ENCODE measurements around the gene KRT76.
"Not testable (repeated sequence)": the region's sequence is repeated elsewhere in the genome, so short reads cannot be mapped to it uniquely, and the experiment has no call there.

KRT76 gene

DNA sequence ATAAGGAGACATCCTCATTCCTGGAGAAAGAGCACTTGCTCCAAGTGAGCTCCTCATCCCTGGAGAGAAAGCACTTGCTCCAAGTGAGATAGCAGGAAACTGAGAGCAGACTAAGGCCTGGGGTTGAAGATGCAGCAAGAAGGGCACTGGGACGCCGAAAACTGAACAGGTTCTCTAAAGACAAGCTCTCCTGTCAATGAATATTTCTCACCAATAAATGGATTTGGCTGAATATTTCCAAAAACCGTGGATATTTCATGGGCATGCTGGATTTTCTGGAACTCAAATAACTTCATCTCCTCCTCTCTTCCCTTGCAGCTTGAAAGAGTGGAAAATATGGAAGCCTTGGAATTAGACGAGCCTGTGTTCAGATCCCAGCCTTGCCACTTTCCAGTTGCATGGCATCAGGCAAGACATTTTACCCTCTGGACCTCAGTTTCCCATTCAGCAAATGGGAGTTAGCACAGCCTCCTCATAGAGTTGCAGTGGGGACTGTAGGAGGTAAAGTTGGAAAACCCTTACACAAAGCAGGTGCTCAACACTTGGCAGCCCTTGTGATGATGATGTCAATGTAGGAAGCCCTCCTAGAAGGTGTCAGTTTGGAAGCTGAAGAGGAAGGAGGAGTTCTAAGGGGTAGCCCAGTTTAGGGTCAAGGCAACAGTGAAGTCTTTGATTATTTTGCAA is 4.4 kb upstream of the KRT76 start:
- no peak for DNase-seq (ENCODE audit: low spot score)

DNA sequence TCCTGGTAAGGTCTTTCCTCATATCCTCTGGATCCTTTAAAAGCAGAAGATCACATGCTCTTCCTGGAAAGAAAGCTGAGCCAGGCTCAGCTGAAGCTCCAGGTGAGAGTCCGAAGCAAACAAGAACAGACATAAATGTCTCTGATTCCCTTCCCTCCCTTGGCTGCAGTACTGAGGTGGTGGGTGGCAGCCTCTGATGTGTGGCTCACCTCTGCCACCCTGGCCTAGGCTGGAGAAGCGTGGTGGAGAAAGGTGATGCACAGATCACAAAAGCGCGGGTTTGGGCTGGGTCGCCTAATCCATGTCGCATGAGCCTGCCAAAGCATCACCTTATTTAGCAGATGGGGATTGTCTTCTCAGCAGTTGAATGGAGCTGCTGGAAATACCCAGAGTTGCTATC is 2.8 kb upstream of the KRT76 start:
- DNase-seq (ENCODE audit: low spot score): no peak

DNA sequence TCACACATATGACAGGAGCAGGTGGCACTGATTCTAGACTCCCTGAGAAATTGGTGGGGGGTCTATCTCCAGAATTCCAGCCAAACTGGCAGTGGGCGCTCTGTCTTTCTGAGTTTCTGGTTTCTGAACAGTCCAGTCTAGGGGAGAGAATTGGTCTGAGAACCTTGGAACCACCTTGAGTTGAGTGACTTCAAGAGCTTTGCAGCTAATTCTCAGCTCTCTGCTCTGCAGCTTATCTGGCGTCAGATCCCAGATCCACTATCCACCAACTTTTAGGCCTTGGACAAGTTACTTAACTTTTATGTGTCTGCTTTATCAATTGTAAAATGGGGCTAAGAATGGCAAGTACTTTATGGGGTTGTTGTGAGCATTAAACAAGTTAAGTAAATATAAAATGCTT is 1.7 kb upstream of the KRT76 start:
- no peak for DNase-seq (ENCODE audit: low spot score)

DNA sequence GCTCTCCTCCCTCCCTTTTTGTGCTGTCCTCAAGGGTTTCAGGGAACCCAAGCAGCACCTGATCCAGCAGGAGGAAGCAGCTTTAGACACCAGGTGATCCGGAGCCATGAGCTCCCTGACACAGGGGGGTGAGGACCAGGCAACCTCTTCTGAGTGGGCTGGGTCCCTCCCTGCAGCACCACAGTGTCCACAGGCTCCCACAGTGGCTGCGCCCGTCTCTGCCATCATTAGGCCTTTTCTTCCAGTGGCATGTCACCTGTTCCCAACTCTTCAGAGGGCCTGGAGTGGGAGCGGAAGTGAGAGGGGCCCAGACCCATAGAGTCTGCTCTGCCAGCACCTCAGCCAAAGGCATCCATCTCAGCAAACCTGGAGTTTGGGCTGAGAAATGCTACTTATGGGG is 421 bp upstream of the KRT76 start:
- DNase-seq (ENCODE audit: low spot score): no peak

- DNase-seq (ENCODE audit: low spot score): no peak
Observed at GRCh38 chr12:52776435-52776834, 710 bp downstream of the KRT76 start.

DNA sequence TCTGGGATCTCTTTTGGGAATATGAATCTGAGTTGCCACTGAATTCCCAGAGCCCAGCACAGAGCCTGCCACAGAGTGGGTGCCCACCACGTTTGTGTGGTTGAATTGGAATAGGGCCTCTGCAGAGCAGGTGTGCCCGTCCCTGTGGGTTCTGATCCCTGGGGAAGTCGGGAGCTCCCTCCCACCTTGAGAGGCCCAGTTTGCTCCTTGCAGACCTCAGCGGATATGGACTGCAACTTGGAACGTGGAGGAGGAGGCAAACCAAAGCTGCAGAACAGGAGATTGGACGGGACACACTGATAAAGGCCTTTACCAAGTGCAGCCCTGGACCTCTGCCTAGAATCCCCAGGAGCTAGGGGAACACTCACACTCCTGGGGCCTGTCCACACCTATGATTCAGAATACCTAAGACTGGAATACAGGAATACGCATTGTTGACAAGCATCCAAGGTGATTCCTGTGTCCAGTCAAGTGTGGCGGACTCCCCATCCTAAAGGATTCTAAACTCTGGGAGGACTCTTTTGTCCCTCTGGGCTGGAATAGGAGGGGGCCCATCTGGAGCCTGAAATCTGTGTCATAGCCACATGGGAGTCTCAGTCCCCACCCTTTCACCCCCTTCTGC is 2.4 kb downstream of the KRT76 start:
- DNase-seq (ENCODE audit: low spot score): no peak

DNA sequence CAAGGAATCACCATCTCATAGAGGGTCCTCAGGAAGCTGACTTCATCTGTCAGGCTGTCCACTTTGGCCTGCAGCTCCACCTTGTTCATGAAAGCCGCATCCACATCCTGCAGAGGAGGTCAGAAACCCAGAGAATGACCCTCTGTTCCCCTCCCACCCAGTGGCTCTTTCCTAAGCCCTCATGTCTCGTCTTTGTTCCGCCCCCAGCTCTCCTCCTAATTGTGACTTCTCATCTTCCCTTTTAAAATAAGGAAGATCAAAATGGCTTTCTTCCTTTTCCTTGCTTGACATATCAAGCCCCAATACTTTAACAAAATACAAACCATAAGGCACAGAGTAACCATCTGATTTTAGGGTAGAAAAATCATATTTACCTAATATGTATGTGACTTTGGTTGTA is 4.4 kb downstream of the KRT76 start:
- DNase-seq (ENCODE audit: low spot score): no peak

GRCh38 chr12:52772188-52772587 is 5.0 kb downstream of the KRT76 start:
- no peak for DNase-seq (ENCODE audit: low spot score)

DNA sequence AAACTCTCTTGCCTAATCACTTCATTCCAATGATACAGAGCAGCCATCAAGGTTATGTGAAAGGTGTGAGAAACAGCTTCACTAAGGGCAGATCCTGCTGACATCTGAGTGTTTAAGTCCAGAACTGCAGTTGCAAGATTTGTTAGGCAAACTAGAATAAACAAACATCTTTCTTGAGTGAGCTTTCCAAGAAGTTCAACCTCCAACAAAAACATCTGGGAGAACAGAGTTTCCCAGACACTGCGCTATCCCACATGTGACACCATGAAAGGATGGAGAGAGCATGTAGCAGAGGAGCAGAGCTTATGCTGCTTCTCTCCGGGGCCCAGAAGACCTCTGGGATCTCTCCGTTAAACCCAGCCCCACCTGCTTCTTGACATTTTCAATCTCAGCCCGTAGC is 5.6 kb downstream of the KRT76 start:
- DNase-seq (ENCODE audit: low spot score): no peak

- DNase-seq (ENCODE audit: low spot score): no peak
Observed at GRCh38 chr12:52771088-52771487, 6.1 kb downstream of the KRT76 start.

DNA sequence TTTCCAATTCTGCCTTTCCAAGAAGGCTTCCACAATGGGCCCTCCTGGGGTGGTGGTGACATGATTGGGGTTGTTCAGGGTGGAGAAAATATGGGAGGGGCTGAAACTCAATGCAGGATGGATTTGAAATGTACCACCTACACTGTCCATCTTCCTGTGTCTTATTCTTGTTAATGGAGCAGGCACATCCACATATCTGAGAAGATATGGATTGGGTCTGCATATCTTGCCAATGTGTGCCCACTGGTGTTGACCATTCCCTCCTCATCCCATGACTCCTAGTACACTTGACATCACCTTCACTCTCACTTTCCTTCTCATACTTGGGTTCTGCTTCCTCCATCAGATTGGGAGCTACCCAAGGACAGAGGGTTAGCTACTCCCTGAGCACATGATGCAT is 7.2 kb downstream of the KRT76 start:
- no peak for DNase-seq (ENCODE audit: low spot score)

DNA sequence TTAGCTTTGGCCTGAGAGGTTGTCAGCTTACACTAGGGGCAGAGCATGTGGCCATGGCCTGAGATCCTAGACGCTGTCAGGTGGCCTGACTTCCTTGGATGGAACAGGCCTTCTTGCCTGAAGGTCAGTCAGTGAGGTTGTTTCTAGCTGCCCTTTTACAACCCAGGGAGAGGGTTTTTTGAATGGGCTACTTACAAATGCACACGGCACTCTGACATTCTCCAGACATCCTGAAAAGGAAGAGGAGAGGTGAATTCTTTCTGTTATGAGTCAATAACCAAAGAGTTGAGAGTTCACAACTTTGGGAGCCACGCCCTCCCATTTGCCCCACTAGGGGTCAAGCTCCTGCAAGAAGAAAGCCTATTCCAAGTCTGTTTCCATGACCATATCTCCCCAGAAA is 7.8 kb downstream of the KRT76 start:
- no peak for DNase-seq (ENCODE audit: low spot score)

GRCh38 chr12:52768479-52769200 is 8.5 kb downstream of the KRT76 start:
- DNase-seq (ENCODE audit: low spot score): no peak

GRCh38 chr12:52767427-52767826 is 9.7 kb downstream of the KRT76 start:
- DNase-seq (ENCODE audit: low spot score): no peak

- no peak for DNase-seq (ENCODE audit: low spot score)
Observed at GRCh38 chr12:52767020-52767379, 10.1 kb downstream of the KRT76 start.

GRCh38 chr12:52766351-52767019 is 10.7 kb downstream of the KRT76 start:
- DNase-seq (ENCODE audit: low spot score): no peak

GRCh38 chr12:52765702-52766101 is 11.4 kb downstream of the KRT76 start:
- DNase-seq (ENCODE audit: low spot score): no peak

GRCh38 chr12:52763991-52764390 is 13.2 kb downstream of the KRT76 start:
- no peak for DNase-seq (ENCODE audit: low spot score)

DNA sequence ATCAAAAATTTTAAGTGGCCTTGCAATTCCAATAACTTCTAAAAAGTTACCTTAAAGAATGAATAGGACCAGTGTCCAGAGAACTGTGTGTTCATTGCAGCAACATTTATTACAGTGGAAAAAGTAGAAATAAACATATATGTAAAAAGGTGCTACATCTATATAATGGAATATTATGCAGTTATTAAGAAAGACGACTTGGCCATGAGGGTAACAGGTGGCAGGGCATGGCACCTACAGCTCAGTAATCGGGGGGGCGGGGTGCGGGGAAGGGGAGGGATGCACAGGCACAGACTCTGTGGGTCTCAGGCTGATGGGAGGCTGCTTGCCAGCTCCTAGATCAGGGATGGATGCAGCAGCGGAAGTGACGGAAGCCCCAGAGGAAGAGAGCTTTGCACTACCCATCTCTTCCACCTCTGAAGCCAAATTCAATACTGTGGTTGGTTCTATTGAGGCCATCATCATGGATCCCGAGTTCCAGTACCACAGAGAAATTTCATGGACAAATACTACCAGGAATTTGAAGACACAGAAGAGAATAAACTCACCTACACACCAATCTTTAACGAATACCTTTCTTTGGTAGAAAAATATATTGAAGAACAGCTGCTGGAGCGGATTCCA is 14.0 kb downstream of the KRT76 start:
- DNase-seq (ENCODE audit: low spot score): no peak

DNA sequence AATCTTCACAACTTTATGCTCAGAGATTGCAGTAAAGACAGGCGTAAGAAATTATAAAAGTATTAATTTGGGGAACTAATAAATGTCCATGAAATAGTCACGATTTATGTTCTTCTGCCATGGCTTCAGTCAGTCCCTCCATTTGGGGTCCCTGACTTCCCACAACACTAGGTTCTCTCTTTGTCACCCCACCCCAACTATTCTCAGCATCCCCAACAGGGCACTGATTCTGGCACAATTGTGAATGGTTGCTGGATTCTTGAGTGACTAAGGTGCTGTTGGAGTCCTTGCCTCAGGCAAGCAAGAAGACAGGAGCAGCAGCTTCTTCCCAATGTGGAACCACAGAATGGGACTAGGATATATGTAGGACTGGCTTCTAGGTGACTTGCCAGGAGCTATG is 15.3 kb downstream of the KRT76 start:
- DNase-seq (ENCODE audit: low spot score): no peak

- not testable (repeated sequence) for DNase-seq (ENCODE audit: low spot score)
Observed at GRCh38 chr12:52761218-52761617, 15.9 kb downstream of the KRT76 start.

GRCh38 chr12:52760623-52761022 is 16.5 kb downstream of the KRT76 start:
- DNase-seq (ENCODE audit: low spot score): no peak

GRCh38 chr12:52759695-52760094 is 17.4 kb downstream of the KRT76 start:
- DNase-seq (ENCODE audit: low spot score): no peak

All from putamen (tissue), 1 donor.